Activated CD8-positive, alpha-beta memory T cell treated with anti-CD3 and anti-CD28 coated beads, Interleukin-2, amount 50 U/mL, for 24 hours (primary cell): ENCODE results near the gene CD3G.
"Not testable (repeated sequence)": the region's sequence is repeated elsewhere in the genome, so short reads cannot be mapped to it uniquely, and the experiment has no call there.

Experiments used
- DNase-seq: peaks from one replicate; pipeline ENCODE4 v3.0.0-alpha.2; 2020; ENCODE audit errors: extremely low read depth

CD3G gene

DNA sequence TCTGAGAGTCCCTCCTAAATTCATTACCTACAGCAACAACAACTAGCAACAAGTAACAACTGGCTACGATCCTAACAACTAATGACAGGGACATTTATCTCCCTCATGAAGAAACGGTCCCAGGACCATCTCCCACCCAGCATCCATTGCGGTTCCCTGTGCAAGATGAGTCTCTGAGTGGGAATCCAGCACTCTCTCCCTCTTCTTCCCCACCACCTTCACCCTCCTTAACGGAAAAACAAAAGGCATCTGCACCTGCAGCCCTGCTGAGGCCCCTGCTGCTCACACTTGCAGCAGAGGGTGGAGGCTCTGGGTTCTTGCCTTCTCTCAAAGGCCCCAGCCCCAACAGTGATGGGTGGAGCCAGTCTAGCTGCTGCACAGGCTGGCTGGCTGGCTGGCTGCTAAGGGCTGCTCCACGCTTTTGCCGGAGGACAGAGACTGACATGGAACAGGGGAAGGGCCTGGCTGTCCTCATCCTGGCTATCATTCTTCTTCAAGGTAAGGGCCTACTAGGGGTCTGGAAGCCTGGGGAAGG, at the start of gene CD3G:
Gene CD3G (plus strand): TSS at position 364 of the 535 bp plus-strand sequence. CDS start 80 bp downstream, at position 444.
- DNase-seq: no peak

DNA sequence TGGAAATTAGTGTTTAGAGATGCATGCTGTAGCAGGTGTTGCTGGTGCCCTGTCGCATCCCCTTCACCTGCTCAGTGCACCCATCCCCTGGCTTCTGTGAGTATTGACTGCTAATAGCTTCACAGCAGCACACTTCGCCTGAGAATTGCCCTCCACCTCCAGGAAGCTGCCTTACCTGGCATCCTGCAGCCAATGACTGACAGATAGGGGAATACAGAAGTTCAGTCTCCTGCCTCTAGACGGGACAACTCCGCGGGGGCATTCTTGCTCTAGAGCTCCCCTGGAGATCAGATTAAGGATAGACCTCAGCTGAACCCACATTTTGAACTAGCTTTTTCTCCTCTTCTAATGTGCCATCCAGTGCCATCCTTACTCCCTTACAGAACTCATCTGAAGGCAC, 48.9 kb upstream of the CD3G start:
- no peak for DNase-seq

DNA sequence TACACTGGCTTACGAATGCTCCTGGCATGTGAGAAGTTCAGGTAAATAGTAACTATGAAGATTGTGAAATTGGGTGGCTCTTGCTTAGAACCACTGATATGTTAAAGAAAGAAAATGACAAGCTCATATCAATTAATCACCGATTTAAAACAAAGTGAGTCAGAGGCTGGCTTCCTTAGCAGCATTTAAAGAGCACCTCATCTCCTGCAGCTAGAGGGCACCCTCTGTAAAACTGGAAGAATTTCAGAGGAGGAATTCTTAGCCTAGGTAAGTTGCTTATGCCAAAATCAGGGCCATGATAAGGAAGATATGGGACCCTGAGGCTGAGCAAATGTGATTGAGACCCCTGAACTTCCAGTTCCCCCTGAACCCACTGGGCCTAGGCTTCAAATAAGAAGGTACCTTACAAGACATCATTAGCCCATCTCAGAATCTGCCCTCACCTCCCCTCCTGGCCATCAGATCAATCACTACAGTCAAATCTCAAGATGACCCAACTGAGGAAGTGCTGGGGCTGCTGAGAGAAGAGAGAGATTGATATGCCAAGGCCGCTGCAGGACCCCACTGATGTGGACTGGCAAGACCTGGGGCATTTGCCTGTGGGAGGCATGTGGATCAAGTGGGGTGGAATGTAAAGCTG, 48.2 kb upstream of the CD3G start:
- no peak for DNase-seq

DNA sequence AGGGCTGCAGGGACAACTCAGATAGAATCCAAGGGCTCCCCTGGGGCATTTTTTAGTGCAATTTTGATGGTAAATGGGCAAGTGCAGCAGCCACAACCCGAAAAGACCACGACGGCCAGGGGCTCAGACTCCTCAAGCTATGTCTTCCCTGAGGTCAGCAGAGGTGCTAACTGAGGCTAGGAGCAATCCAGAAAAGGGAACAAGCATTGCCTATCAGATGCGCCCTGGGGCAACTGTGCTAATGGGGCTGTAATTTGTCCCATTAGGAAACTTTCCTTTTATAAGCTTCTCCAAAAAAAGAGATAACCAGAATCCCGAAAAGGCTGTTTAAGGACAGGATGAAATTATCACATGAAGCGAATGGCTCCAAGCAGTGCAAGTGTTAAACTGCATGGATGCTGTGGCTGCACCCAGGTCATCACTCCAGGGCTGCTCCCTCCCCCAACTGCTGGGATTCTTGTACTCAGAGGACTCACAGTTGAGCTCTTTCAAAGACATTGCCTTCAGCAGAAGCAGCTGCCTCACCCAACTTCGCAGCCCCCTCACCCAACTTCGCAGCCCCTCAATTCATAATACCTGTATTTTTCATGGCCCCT, 42.4 kb upstream of the CD3G start:
- DNase-seq: no peak

DNA sequence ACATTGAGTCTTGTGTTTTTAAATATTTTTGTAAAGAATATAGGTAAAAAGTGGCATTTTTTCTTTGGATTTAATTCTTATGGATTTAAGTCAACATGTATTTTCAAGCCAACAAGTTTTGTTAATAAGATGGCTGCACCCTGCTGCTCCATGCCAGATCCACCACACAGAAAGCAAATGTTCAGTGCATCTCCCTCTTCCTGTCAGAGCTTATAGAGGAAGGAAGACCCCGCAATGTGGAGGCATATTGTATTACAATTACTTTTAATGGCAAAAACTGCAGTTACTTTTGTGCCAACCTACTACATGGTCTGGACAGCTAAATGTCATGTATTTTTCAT, 39.9 kb upstream of the CD3G start:
- no peak for DNase-seq

DNA sequence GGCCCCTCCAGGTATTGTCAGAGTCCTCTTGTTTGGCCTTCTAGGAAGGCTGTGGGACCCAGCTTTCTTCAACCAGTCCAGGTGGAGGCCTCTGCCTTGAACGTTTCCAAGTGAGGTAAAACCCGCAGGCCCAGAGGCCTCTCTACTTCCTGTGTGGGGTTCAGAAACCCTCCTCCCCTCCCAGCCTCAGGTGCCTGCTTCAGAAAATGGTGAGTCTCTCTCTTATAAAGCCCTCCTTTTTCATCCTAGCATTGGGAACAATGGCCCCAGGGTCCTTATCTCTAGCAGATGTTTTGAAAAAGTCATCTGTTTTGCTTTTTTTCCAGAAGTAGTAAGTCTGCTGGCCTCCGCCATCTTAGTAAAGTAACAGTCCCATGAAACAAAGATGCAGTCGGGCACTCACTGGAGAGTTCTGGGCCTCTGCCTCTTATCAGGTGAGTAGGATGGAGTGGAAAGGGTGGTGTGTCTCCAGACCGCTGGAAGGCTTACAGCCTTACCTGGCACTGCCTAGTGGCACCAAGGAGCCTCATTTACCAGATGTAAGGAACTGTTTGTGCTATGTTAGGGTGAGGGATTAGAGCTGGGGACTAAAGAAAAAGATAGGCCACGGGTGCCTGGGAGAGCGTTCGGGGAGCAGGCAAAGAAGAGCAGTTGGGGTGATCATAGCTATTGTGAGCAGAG, 39.4 kb upstream of the CD3G start, which contains the start of gene CD3E:
Gene CD3E (plus strand): TSS at position 163 of the 681 bp plus-strand sequence. CDS start 223 bp downstream, at position 386.
- no peak for DNase-seq

DNA sequence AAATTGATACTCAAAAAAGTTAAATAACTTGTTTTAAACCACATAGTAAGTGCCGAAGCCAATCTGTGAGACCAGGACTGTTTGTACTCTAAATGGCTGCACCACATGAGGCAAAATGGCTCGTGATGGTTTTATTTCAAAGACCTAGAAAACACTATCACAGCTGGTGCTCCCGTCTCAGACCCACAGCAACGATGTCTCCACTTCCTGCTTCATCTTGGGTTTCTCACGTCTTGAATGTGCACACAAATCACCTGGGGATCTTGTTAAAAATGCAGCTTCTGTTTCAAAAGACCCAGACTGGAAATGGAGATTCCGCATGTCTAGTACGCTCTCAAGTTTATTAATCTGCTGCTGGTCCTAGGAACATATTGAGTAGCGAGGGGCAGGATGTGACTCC, 38.4 kb upstream of the CD3G start:
- DNase-seq: no peak

DNA sequence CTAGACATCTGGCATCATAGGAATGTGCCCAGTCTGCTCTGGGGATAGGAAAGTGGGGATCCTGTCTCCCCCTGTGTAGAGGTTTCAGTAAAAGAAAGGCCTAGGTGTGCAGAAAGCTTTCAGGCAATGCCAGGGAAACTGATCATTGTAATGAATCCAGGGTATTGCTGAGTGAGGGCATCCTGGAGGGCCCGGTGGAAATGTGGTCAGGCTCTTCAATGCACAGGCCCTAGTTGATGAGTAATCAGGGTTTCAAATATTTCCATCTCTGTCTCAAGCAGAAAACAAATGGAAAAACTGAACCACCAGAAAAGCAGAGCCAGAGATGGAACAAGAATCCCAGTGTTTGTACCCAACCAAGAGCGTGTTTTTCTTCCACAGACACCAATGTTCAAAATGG, 37.6 kb upstream of the CD3G start:
- no peak for DNase-seq

DNA sequence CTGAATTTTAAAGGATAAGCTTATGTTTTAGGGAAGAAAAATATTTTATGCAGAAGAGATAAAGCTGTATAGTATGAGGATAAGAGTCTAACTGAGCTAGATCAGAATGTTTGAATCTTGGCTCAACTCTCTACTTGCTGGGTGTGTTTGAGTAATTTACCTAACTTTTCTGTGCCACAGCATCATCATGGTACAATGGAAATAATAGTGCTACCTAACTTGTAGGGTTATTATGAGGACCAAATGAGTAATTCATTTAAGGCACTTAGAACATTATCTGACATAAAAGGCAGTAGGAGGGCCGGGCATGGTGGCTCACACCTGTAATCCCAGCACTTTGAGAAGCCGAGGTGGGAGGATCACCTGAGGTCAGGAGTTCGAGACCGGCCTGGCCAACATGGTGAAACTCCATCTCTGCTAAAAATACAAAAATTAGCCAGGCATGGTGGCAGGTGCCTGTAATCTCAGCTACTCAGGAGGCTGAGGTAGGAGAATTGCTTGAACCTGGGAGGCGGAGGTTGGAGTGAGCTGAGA, 35.1 kb upstream of the CD3G start:
- DNase-seq: not testable (repeated sequence)

DNA sequence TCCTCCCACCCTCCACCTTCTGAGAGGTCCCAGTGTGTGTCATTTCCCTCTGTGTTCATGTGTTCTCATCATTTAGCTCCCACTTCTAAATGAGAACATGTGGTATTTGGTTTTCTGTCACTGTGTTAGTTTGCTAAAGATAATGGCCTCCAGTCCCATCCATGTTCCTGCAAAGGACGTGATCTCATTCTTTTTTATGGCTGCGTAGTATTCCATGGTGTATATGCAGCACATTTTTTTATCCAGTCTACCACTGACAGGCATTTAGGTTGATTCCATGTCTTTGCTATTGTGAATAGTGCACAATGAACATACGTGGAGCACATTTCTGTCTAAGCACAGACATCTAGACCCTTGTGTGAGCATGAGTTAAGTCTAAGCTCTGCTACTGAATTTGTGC, 33.9 kb upstream of the CD3G start:
- DNase-seq: no peak

DNA sequence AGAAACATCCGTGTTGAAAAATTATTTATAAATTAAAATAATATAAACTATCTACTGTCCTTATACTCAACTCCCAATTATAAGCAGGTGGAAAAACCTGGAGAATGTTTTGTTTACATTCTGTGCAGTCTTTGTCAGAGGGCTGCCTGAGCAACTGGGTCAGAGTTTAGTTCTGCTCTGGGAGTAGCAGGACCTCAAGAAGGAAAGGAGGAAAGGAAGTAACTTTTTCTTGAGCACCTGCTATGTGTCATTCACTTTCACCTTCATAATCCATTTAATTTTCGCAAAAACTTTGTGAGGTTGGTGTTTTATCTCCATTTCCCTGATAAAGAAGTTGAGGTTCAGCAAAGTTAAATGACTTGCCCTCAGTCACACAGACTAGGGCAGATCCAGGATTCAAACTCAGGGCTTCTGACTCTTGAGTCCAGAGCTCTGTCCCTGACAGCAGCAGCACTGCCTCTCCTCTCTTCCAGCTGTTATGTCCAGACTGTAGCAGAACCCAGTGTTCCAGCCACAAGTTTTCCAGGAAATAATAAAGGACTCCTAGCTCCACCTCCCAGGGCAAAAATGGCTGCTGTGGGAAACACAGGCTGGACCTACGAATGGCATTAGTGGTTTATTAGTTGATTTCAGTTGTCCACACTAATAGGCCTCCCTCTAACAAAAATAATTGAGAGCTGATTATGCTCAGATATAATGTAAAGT, 33.2 kb upstream of the CD3G start:
- DNase-seq: no peak

DNA sequence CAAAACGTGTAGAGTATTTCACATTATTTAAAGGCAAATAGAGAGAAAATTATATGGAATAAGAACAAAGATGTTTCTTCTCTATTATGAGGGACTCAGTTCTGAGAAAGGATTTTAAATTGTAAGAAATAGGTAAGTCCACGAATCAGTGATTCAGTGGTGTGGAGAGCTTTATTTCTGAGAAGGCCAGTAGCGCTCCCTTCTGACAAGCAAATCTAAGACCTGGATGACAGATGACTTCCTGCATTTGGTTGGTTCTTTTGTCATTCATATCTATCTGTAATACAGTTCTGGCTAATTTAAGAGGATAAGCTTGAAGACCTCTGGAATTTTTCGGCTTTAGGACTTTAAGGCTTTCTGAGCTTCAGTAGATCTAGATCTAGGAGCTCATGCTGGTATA, 32.6 kb upstream of the CD3G start:
- no peak for DNase-seq

DNA sequence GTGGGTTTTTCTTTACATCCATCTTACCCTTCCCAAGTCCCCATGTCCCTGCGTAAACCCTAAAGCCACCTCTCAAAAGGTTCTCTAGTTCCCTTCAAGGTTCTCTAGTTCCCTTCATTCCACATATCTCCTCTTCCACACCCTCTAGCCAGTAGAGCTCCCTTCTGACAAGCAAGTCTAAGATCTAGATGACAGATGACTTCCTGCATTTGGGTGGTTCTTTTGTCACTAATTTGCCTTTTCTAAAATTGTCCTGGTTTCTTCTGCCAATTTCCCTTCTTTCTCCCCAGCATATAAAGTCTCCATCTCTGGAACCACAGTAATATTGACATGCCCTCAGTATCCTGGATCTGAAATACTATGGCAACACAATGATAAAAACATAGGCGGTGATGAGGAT, 31.8 kb upstream of the CD3G start:
- no peak for DNase-seq

DNA sequence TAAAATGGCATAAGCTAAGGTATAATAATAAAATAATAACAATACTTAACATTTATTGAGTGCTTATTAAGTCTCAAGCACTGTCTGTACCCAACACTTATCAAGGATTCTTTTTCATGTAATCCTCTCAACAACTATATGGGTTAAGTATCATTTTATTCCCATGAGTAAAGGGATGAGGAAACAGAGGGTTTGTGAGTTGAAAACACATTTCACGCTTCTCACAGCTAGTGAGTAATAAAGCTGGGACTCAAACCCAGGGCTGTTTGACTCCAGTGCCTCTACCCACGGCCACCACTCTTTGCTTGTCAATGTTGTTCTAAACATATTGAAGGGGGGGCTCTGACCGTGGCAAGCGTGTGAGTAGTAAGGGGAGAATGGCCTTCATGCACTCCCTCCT, 30.9 kb upstream of the CD3G start:
- no peak for DNase-seq

DNA sequence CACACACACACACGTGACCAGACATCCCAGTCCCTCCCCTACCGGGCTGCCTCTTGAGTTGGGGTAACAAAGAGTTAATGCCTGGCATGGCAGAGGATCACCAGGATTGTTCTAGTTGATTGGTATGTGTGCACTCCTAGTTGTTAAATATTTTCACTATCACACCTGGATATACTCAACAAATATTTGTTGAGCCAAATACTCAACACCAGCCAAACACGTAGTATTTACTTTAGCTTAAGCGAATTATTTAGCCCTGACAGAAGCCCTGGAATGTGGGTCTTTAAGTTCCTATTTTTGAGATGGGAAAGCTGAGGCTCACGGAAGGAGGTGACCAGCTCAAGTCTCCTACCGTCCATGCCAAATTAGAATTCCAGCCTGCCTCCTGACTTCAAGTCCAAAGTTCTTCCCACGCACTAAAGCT, 29.1 kb upstream of the CD3G start:
- no peak for DNase-seq

DNA sequence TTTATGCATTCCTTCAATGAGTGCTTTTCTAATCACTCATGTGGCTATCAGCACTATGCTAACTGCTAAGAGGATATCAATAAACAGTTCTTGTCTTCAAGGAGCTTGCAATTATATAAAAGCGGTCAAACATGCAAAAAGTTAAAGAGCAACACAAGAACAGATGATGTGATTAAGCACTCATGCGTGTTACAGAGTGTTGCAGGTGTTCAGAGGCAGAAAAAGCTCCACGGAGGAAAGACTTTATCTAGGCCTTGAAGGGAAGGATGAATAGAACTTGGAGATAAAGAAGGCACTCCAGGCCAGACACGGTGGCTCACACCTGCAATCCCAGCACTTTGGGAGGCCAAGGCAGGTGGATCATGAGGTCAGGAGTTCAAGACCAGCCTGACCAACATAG, 26.0 kb upstream of the CD3G start:
- no peak for DNase-seq

DNA sequence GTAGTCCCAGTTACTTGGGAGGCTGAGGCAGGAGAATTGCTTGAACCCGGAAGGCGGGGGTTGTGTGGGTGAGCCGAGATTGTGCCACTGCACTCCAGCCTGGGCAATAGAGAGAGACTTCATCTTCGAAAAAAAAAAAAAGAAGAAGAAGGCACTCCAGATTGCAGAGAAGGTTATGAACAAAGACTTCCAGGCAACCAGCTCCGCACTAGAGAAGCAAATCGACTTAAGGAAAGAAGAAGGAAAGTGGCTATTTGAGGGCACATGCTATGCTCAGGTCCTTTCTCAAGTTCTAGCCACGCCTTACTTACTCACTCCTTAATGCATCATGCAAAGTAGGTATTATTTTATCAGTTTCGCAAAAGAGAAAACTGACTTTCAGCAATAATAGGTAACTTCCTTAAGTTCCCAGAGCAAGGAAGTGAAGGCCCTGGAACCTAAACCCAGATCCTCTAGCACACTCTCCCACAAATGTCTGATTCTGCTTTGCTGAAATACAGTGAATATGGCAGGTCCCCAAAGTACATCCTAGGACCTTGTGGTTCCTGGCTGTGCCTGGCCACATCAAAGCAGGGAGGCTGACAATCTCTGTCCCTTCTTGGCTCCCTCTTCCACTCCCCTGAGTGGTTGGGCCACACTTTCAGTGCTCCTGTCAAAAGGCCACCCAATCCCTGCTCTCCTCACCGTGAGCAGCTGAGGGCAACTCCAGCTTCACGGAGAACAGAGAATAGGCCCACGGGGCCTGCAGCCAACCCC, 25.4 kb upstream of the CD3G start:
- no peak for DNase-seq

DNA sequence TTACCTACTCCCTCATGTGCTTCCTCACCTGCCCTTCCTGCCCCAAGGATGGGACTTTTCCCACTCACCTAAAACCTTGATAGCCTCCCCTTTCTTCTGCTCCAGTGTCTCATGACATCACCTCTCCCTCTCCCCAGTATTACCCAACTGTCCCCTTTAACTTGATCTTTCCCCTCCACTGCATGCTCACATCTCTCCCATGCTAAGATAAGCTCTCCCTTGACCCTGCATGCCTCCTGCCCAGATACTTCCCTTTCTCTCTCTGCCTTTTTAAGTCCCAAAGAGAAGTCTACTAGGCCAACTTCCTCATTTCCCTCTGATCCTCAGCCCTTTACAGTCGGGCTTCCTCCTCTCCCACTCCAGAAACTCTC, 24.8 kb upstream of the CD3G start:
- DNase-seq: no peak

DNA sequence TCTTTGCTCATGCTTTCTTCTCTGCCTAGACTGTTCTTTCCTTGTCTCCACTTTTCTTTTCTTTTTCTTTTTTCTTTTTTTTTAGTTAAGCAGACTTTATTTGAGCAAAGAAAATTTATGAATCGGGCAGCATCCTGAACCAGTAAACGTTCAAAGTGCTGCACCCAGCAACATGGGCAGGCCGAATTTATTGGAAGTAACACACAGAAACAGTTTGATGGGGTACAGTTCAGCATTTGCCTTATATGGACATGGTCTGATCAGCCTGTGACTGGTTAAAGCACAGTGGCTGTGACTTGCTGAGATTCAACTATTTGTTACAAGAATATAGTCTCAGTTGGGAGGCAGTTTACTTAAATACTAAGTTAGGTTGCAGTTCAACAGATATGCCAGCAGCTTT, 23.6 kb upstream of the CD3G start:
- no peak for DNase-seq

DNA sequence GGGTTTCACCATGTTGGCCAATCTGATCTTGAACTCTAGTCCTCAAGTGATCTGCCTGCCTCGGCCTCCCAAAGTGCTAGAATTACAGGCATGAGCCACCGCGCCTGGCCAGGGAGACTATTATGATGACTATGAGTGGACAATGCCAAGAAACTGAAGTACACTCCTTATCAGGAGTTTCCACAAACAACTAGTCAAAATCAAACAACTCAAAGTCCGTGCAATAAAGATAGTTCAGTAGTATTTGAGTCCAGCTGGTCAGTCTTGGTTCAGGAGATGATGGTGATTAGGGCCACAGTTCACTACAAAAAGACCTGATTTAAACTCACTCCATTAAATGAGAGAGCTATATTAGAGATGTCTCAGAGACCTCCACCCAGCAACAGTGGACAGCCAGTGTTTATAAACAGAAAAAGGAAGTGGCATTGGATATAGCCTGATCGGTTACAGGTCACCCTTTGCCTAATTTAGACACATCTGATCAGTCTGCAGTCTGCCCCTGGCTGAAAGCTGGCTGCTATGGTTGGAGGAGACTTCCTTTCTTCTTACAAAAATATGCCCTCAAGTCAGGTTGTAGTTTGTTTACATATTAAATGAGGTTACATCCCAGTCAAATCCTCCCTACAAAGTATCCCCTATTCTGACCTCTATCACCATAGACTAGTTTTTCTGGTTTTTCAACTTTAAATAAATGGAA, 22.6 kb upstream of the CD3G start:
- DNase-seq: no peak

DNA sequence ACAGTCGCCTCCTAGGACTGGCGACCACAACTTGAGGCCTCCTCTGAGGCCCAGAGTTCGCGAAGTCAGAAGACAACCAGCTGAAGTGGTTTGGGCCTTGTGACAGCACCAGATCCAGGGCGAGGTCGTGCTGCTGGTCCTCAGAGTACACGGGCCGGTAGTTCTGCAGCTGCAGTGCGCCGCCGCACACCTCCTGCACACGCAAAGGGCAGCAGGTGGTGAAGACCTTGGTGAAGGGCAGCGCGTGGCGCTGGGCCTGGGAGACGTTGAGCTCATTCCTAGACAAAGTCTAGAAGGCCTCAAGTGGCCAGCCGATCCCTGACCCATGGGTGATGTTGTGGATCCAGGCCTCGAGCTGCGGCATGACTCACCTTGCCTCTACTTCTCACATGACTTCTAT, 21.4 kb upstream of the CD3G start:
- no peak for DNase-seq
